H9 (cell line): Measurements from ENCODE around the gene AIFM2. TPM values are rescaled to one million over a fixed set of nuclear protein-coding genes. Genes with fewer than 3 reads are reported as not detected.

Experiments used
- DNase-seq: peaks from one replicate; pipeline ENCODE4 v3.0.0-alpha.2; 2017
- H2AFZ ChIP-seq: one replicate; pipeline ENCODE4 v1.6.1; 2013; ENCODE audit warnings: mild to moderate bottlenecking, low read length, control low read depth, moderate library complexity
- H2AK5ac ChIP-seq: 2 replicates; pipeline ENCODE4 v1.6.1; 2013; ENCODE audit warnings: low read length, control low read depth, mixed read lengths; ENCODE audit not compliant: insufficient read length
- H2BK120ac ChIP-seq: one replicate; pipeline ENCODE4 v1.6.1; 2013; ENCODE audit warnings: low read depth, mild to moderate bottlenecking, low read length, control low read depth, inconsistent platforms; ENCODE audit not compliant: poor library complexity, severe bottlenecking
- H2BK12ac ChIP-seq: 2 replicates; pipeline ENCODE4 v1.6.1; 2013; ENCODE audit warnings: low read length, control low read depth, mixed read lengths, low read depth; ENCODE audit not compliant: insufficient read length
- H2BK15ac ChIP-seq: 2 replicates; pipeline ENCODE4 v1.6.1; 2013; ENCODE audit warnings: low read depth, low read length, control low read depth
- H2BK20ac ChIP-seq: one replicate; pipeline ENCODE4 v1.6.1; 2013; ENCODE audit warnings: low read depth, mild to moderate bottlenecking, low read length, control low read depth, inconsistent platforms; ENCODE audit not compliant: poor library complexity, severe bottlenecking
- H2BK5ac ChIP-seq: 2 replicates; pipeline ENCODE4 v1.6.1; 2013; ENCODE audit warnings: low read length, control low read depth, mixed read lengths; ENCODE audit not compliant: insufficient read length
- H3K14ac ChIP-seq: 2 replicates; pipeline ENCODE4 v1.6.1; 2013; ENCODE audit warnings: low read length, control low read depth; ENCODE audit not compliant: insufficient read depth
- H3K18ac ChIP-seq: 2 replicates; pipeline ENCODE4 v1.6.1; 2013; ENCODE audit warnings: low read depth, mild to moderate bottlenecking, mixed read lengths, low read length, control low read depth; ENCODE audit not compliant: insufficient read length
- H3K23ac ChIP-seq: 2 replicates; pipeline ENCODE4 v1.6.1; 2013; ENCODE audit warnings: low read length, control low read depth, mixed read lengths, low read depth; ENCODE audit not compliant: insufficient read length
- H3K23me2 ChIP-seq: 2 replicates; pipeline ENCODE4 v1.6.1; 2013; ENCODE audit warnings: low read depth, mild to moderate bottlenecking, mixed read lengths, low read length, control low read depth; ENCODE audit not compliant: insufficient read length, poor library complexity, severe bottlenecking
- H3K27ac ChIP-seq: 2 replicates; pipeline ENCODE4 v1.5.1; 2013; ENCODE audit warnings: low read length, control low read depth, mixed read lengths, low read depth; ENCODE audit not compliant: insufficient read length
- H3K27me3 ChIP-seq: 2 replicates; pipeline ENCODE4 v1.6.1; 2013; ENCODE audit warnings: low read length, control low read depth, inconsistent platforms; ENCODE audit not compliant: insufficient read depth
- H3K4ac ChIP-seq: 2 replicates; pipeline ENCODE4 v1.6.1; 2013; ENCODE audit warnings: low read depth, mild to moderate bottlenecking, control low read depth, inconsistent platforms, low read length, moderate library complexity
- H3K4me1 ChIP-seq: 2 replicates; pipeline ENCODE4 v1.6.1; 2013; ENCODE audit warnings: low read length, control low read depth, inconsistent platforms; ENCODE audit not compliant: insufficient read depth
- H3K4me2 ChIP-seq: 2 replicates; pipeline ENCODE4 v1.6.1; 2013; ENCODE audit warnings: low read length, control low read depth, mixed read lengths; ENCODE audit not compliant: insufficient read length, insufficient read depth
- H3K56ac ChIP-seq: 2 replicates; pipeline ENCODE4 v1.6.1; 2013; ENCODE audit warnings: low read depth, mild to moderate bottlenecking, mixed read lengths, low read length, control low read depth; ENCODE audit not compliant: insufficient read length
- H3K79me1 ChIP-seq: 2 replicates; pipeline ENCODE4 v1.6.1; 2013; ENCODE audit warnings: low read depth, mild to moderate bottlenecking, moderate library complexity, low read length, control low read depth, inconsistent platforms; ENCODE audit not compliant: insufficient read depth, poor library complexity, severe bottlenecking
- H3K79me2 ChIP-seq: 2 replicates; pipeline ENCODE4 v1.6.1; 2013; ENCODE audit warnings: low read length, control low read depth, inconsistent platforms; ENCODE audit not compliant: insufficient read depth
- H3K9ac ChIP-seq: 2 replicates; pipeline ENCODE4 v1.6.1; 2013; ENCODE audit warnings: low read length, control low read depth, mixed read lengths; ENCODE audit not compliant: insufficient read length; ENCODE audit errors: extremely low read depth
- H3K9me3 ChIP-seq: one replicate; pipeline ENCODE4 v1.6.1; 2013; ENCODE audit warnings: low read depth, low read length, inconsistent platforms; ENCODE audit not compliant: control insufficient read depth
- H3T11ph ChIP-seq: one replicate; pipeline ENCODE4 v1.6.1; 2013; ENCODE audit warnings: mild to moderate bottlenecking, low read length, control low read depth, inconsistent platforms
- H4K20me1 ChIP-seq: one replicate; pipeline ENCODE4 v1.6.1; 2013; ENCODE audit not compliant: control insufficient read depth, insufficient read length, insufficient read depth
- H4K5ac ChIP-seq: 2 replicates; pipeline ENCODE4 v1.6.1; 2013; ENCODE audit warnings: low read depth, mild to moderate bottlenecking, mixed read lengths, low read length, control low read depth; ENCODE audit not compliant: insufficient read length
- H4K8ac ChIP-seq: replicated peaks from 2 replicates; pipeline ENCODE4 v1.6.1; 2013; ENCODE audit warnings: low read length, control low read depth, mixed read lengths, low read depth; ENCODE audit not compliant: insufficient read length
- H4K91ac ChIP-seq: 2 replicates; pipeline ENCODE4 v1.6.1; 2013; ENCODE audit warnings: low read depth, mild to moderate bottlenecking, moderate library complexity, mixed read lengths, low read length, control low read depth; ENCODE audit not compliant: insufficient read length
- H3K27ac Mint-ChIP-seq, 3 experiments: 2 replicates in 2 of 3; 3 replicates in 1 of 3; pipeline ENCODE4 v1.8.0; 2020 to 2021; ENCODE audit warnings: mixed read lengths in 3 of 3, mild to moderate bottlenecking in 1 of 3, moderate library complexity in 1 of 3
- H3K27me3 Mint-ChIP-seq: 2 replicates; pipeline ENCODE4 v1.8.0; 2021; ENCODE audit warnings: low read depth, mild to moderate bottlenecking, moderate library complexity, mixed read lengths
- H3K36me3 Mint-ChIP-seq, 3 experiments: 2 replicates in 2 of 3; 3 replicates in 1 of 3; pipeline ENCODE4 v1.8.0; 2020 to 2021; ENCODE audit warnings: low read depth in 3 of 3, mixed read lengths in 3 of 3; ENCODE audit not compliant: insufficient read depth in 1 of 3
- H3K4me1 Mint-ChIP-seq, 2 experiments: 2 replicates each; pipeline ENCODE4 v1.8.0; 2020; ENCODE audit warnings: mixed read lengths in 2 of 2
- H3K4me3 Mint-ChIP-seq, 2 experiments: 2 replicates in 1 of 2; 3 replicates in 1 of 2; pipeline ENCODE4 v1.8.0; 2020 to 2021; ENCODE audit warnings: mild to moderate bottlenecking in 2 of 2, mixed read lengths in 2 of 2, moderate library complexity in 1 of 2
- H3K9me3 Mint-ChIP-seq, 2 experiments: 2 replicates in 1 of 2; 3 replicates in 1 of 2; pipeline ENCODE4 v1.8.0; 2020; ENCODE audit warnings: mild to moderate bottlenecking in 2 of 2, mixed read lengths in 2 of 2, moderate library complexity in 1 of 2
- WGBS: extraction: QIAGEN DNeasy Blood & Tissue Kit; methylation state at CpG from one replicate; pipeline ENCODE4 v1.1.7; 2013; ENCODE audit warnings: missing lambda C conversion rate, low lambda C conversion rate, mixed read lengths; ENCODE audit not compliant: insufficient read length; ENCODE audit errors: extremely low coverage; 5-methylcytosine and 5-hydroxymethylcytosine counted together
- total RNA-seq: library from RNA; stranded (reverse); gene quantifications from 2 replicates; pipeline ENCODE4 v1.2.1, GENCODE V29; 2021
- TF ChIP-seq, protein P1 (sequence below): fragments of 200-600 bp; sonication (generic); conservative IDR thresholded peaks from 3 replicates; pipeline ENCODE4 v1.8.0; 2021; ENCODE audit warnings: antibody characterized with exemption, mild to moderate bottlenecking

AIFM2 gene
- total RNA-seq, 1 experiment from 2014 or later = 5.3 TPM

GRCh38 chr10:70174058-70174741 is 41.6 kb upstream of the AIFM2 start:
- no peak for DNase-seq
- H3K27ac Mint-ChIP-seq = no peak overlapping the region
- Histone ChIP-seq H2AK5ac (no peak overlapping the region), H2BK5ac (no peak overlapping the region), H3K4ac (no peak overlapping the region), H3K9me3 (no peaks in the 10 kb centered on the region), H3K18ac (no peak overlapping the region), H3K27ac (no peak overlapping the region), H4K91ac (no peak overlapping the region), H3K23me2 (peaks cover 7% of the 10 kb centered on the region), H3K79me2 (peaks cover 7% of the 10 kb centered on the region; the same call in 1 of the 2 replicates), H3T11ph (no peak overlapping the region), H3K9ac (no peak overlapping the region), H4K20me1 (no peaks in the 10 kb centered on the region), H4K8ac (no peak overlapping the region), H2AFZ (no peak overlapping the region), H3K27me3 (no peaks in the 10 kb centered on the region), H3K23ac (no peak overlapping the region), H2BK120ac (no peak overlapping the region), H2BK12ac (no peak overlapping the region), H3K4me2 (no peak overlapping the region), H2BK20ac (no peak overlapping the region), H3K4me1 (no peaks in the 10 kb centered on the region), H2BK15ac (no peak overlapping the region), H3K79me1 (no peaks in the 10 kb centered on the region), H4K5ac (no peak overlapping the region), H3K56ac (no peak overlapping the region), H3K14ac (no peak overlapping the region)
- TF ChIP-seq, protein P1, sequence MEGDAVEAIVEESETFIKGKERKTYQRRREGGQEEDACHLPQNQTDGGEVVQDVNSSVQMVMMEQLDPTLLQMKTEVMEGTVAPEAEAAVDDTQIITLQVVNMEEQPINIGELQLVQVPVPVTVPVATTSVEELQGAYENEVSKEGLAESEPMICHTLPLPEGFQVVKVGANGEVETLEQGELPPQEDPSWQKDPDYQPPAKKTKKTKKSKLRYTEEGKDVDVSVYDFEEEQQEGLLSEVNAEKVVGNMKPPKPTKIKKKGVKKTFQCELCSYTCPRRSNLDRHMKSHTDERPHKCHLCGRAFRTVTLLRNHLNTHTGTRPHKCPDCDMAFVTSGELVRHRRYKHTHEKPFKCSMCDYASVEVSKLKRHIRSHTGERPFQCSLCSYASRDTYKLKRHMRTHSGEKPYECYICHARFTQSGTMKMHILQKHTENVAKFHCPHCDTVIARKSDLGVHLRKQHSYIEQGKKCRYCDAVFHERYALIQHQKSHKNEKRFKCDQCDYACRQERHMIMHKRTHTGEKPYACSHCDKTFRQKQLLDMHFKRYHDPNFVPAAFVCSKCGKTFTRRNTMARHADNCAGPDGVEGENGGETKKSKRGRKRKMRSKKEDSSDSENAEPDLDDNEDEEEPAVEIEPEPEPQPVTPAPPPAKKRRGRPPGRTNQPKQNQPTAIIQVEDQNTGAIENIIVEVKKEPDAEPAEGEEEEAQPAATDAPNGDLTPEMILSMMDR = no peak
- no CpG with 5 or more reads among the region's 4 CpGs for WGBS
- H3K4me3 Mint-ChIP-seq = no peak overlapping the region
- H3K9me3 Mint-ChIP-seq = no peaks in the 10 kb centered on the region
- peaks cover 4 to 8% of the 10 kb centered on the region in 2 experiments for H3K4me1 Mint-ChIP-seq
- peaks cover 1% of the 10 kb centered on the region for H3K27me3 Mint-ChIP-seq
- no peaks in the 10 kb centered on the region for H3K36me3 Mint-ChIP-seq
